IMR-90 (cell line): ENCODE results near the gene IER5L. TPM values are rescaled to one million over a fixed set of nuclear protein-coding genes. Genes with fewer than 3 reads are reported as not detected.
A peak's percentile ranks its signal among the peaks of the same experiment; 100 is the strongest.

Experiments
- ATAC-seq: fragments of 200-7000 bp; cut with Tn5 transposase; 2 replicates; pipeline ENCODE4 v1.9.1; 2020; ENCODE audit warnings: low read depth, mild to moderate bottlenecking, moderate library complexity
- BruUV-seq: library from RNA; stranded (reverse); fragments of 400-500 nt; replicated peaks from 2 replicates; lab custom pipeline; 2021; lab: Mats Ljungman, UMichigan
- CTCF ChIA-PET: fragments of 300-600 bp; formaldehyde crosslinking; extraction: SDS; loops from one replicate; lab custom pipeline; 2021; ENCODE audit warnings: antibody characterized with exemption; lab: Yijun Ruan, JAX
- POLR2A ChIA-PET: fragments of 300-600 bp; sonication (Branson Sonifier 250); formaldehyde crosslinking; loops from one replicate; lab custom pipeline; 2022; ENCODE audit warnings: antibody characterized with exemption; ENCODE audit not compliant: unreplicated experiment; lab: Charles Lee
- DNase-seq: peaks from one replicate; pipeline ENCODE4 v3.0.0; 2013
- H2AFZ ChIP-seq: replicated peaks from 2 replicates; pipeline ENCODE3; 2013; ENCODE audit warnings: low read length, mild to moderate bottlenecking; ENCODE audit not compliant: poor library complexity
- H2AK5ac ChIP-seq: 2 replicates; pipeline ENCODE4 v1.6.1; 2013; ENCODE audit warnings: low read depth, low read length, inconsistent platforms
- H2AK9ac ChIP-seq: replicated peaks from 2 replicates; pipeline ENCODE3; 2013; ENCODE audit warnings: mild to moderate bottlenecking, low read depth, low read length, moderate library complexity; ENCODE audit not compliant: poor library complexity
- H2BK120ac ChIP-seq: 2 replicates; pipeline ENCODE4 v1.6.1; 2013; ENCODE audit warnings: low read depth, low read length, inconsistent platforms
- H2BK15ac ChIP-seq: 3 replicates; pipeline ENCODE4 v1.6.1; 2013; ENCODE audit warnings: low read depth, low read length, inconsistent platforms
- H2BK20ac ChIP-seq: 2 replicates; pipeline ENCODE4 v1.6.1; 2013; ENCODE audit warnings: low read depth, mild to moderate bottlenecking, inconsistent platforms, low read length, moderate library complexity
- H2BK5ac ChIP-seq: 2 replicates; pipeline ENCODE4 v1.6.1; 2013; ENCODE audit warnings: mild to moderate bottlenecking, low read depth, low read length, inconsistent platforms; ENCODE audit not compliant: poor library complexity, severe bottlenecking
- H3K14ac ChIP-seq: replicated peaks from 2 replicates; pipeline ENCODE4 v1.6.1; 2013; ENCODE audit warnings: low read depth, low read length, inconsistent platforms
- H3K18ac ChIP-seq: 2 replicates; pipeline ENCODE4 v1.6.1; 2013; ENCODE audit warnings: low read depth, low read length, control low read depth
- H3K23ac ChIP-seq: 2 replicates; pipeline ENCODE4 v1.6.1; 2013; ENCODE audit warnings: low read depth, low read length, inconsistent platforms
- H3K27ac ChIP-seq: 2 replicates; pipeline ENCODE4 v1.5.1; 2013; ENCODE audit warnings: mild to moderate bottlenecking, control low read depth, low read length; ENCODE audit not compliant: insufficient read depth
- H3K27me3 ChIP-seq: 2 replicates; pipeline ENCODE4 v1.6.1; 2013; ENCODE audit warnings: low read length; ENCODE audit not compliant: control insufficient read depth, insufficient read depth
- H3K36me3 ChIP-seq: 2 replicates; pipeline ENCODE4 v1.6.1; 2013; ENCODE audit warnings: low read length, mixed read lengths; ENCODE audit not compliant: control insufficient read depth, insufficient read depth
- H3K4ac ChIP-seq: 2 replicates; pipeline ENCODE4 v1.6.1; 2013; ENCODE audit warnings: low read depth, low read length, inconsistent platforms
- H3K4me1 ChIP-seq: 2 replicates; pipeline ENCODE4 v1.6.1; 2013; ENCODE audit warnings: low read length, mixed read lengths; ENCODE audit not compliant: control insufficient read depth, insufficient read depth
- H3K4me2 ChIP-seq: 2 replicates; pipeline ENCODE4 v1.6.1; 2013; ENCODE audit warnings: low read depth, mild to moderate bottlenecking, control low read depth, low read length, moderate library complexity
- H3K4me3 ChIP-seq: 2 replicates; pipeline ENCODE4 v1.5.1; 2013; ENCODE audit warnings: low read depth, mild to moderate bottlenecking, control low read depth, low read length, moderate library complexity; ENCODE audit not compliant: insufficient read depth
- H3K56ac ChIP-seq: 2 replicates; pipeline ENCODE4 v1.6.1; 2013; ENCODE audit warnings: low read length, inconsistent platforms; ENCODE audit not compliant: insufficient read depth; ENCODE audit errors: extremely low read depth
- H3K79me1 ChIP-seq, 2 experiments: 2 replicates each; pipeline ENCODE4 v1.6.1; 2013; ENCODE audit warnings: low read length in 2 of 2, inconsistent platforms in 1 of 2, low read depth in 1 of 2
- H3K9ac ChIP-seq: 2 replicates; pipeline ENCODE4 v1.6.1; 2013; ENCODE audit warnings: low read depth, low read length, control low read depth
- H3K9me1 ChIP-seq: 2 replicates; pipeline ENCODE4 v1.6.1; 2013; ENCODE audit warnings: low read length, inconsistent platforms; ENCODE audit not compliant: insufficient read depth
- H3K9me3 ChIP-seq: 2 replicates; pipeline ENCODE4 v1.6.1; 2013; ENCODE audit warnings: low read length; ENCODE audit not compliant: control insufficient read depth, insufficient read depth
- H4K20me1 ChIP-seq: 2 replicates; pipeline ENCODE4 v1.6.1; 2013; ENCODE audit warnings: low read length, inconsistent platforms; ENCODE audit not compliant: insufficient read depth
- H4K5ac ChIP-seq: 2 replicates; pipeline ENCODE4 v1.6.1; 2013; ENCODE audit warnings: mild to moderate bottlenecking, low read depth, low read length, control low read depth
- H4K8ac ChIP-seq, 2 experiments: 2 replicates each; pipeline ENCODE4 v1.6.1; 2013; ENCODE audit warnings: low read depth in 2 of 2, low read length in 2 of 2, control low read depth in 1 of 2, inconsistent platforms in 1 of 2
- H4K91ac ChIP-seq: 2 replicates; pipeline ENCODE4 v1.6.1; 2013; ENCODE audit warnings: low read depth, low read length, inconsistent platforms; ENCODE audit not compliant: insufficient read depth
- BHLHE40 ChIP-seq: fragments of 150-350 bp; IDR thresholded peaks from 2 replicates; pipeline ENCODE4 v1.6.1; 2016; ENCODE audit warnings: mild to moderate bottlenecking, low read depth, low read length
- CHD1 ChIP-seq: IDR thresholded peaks from 2 replicates; pipeline ENCODE4 v1.6.1; 2012; ENCODE audit warnings: low read depth, low read length, improper control_type of control experiment
- CTCF ChIP-seq: conservative IDR thresholded peaks from 2 replicates; pipeline ENCODE4 v1.5.1; 2012; ENCODE audit warnings: mild to moderate bottlenecking, low read depth, low read length, improper control_type of control experiment
- MAFK ChIP-seq: IDR thresholded peaks from 2 replicates; pipeline ENCODE4 v1.6.1; 2012; ENCODE audit warnings: low read depth, low read length, improper control_type of control experiment
- MAZ ChIP-seq: IDR thresholded peaks from 2 replicates; pipeline ENCODE4 v1.6.1; 2012; ENCODE audit warnings: low read depth, mild to moderate bottlenecking, low read length, improper control_type of control experiment, moderate library complexity, borderline replicate concordance
- NFE2L2 ChIP-seq: fragments of 150-350 bp; IDR thresholded peaks from 2 replicates; pipeline ENCODE4 v1.6.1; 2016; ENCODE audit warnings: low read depth, mild to moderate bottlenecking, low read length
- POLR2A ChIP-seq: IDR thresholded peaks from 2 replicates; pipeline ENCODE4 v1.6.1; 2012; ENCODE audit warnings: mild to moderate bottlenecking, low read depth, low read length
- RAD21 ChIP-seq: IDR thresholded peaks from 2 replicates; pipeline ENCODE4 v1.6.1; 2012; ENCODE audit warnings: low read length, improper control_type of control experiment
- SMC3 ChIP-seq: fragments of 150-350 bp; IDR thresholded peaks from 2 replicates; pipeline ENCODE4 v1.6.1; 2016; ENCODE audit warnings: low read depth, mild to moderate bottlenecking, antibody characterized with exemption, low read length, moderate library complexity
- USF2 ChIP-seq: fragments of 150-350 bp; IDR thresholded peaks from 2 replicates; pipeline ENCODE4 v1.6.1; 2017; ENCODE audit warnings: mild to moderate bottlenecking, antibody characterized with exemption, low read length, low read depth
- WGBS, 2 experiments: methylation state at CpG; one replicate each; pipeline versions ENCODE4 v1.1.5 to v1.1.7; 2013; ENCODE audit warnings: missing lambda C conversion rate in 2 of 2; ENCODE audit not compliant: insufficient read length in 1 of 2; ENCODE audit errors: extremely low coverage in 2 of 2; 5-methylcytosine and 5-hydroxymethylcytosine counted together
- dilution Hi-C: fragments of 300-500 bp; cut with HindIII; formaldehyde crosslinking; loops from one replicate; pipeline ENCODE4 v1.14.3; 2018; ENCODE audit warnings: low sequenced_read_pairs; ENCODE audit not compliant: unreplicated experiment
- in situ Hi-C: fragments of 300-500 bp; cut with MboI; formaldehyde crosslinking; loops from 3 replicates; pipeline ENCODE4 v1.14.3; 2019; ENCODE audit warnings: low sequenced_read_pairs, inconsistent platforms, mixed read lengths
- intact Hi-C: fragments of 100-400 bp; cut with micrococcal nuclease; formaldehyde crosslinking; loops from 2 replicates; pipeline ENCODE4 v1.10.0; 2022
- polyA plus RNA-seq, 3 experiments: library from polyadenylated mRNA; depleted of rRNA; stranded (reverse); fragments of >200 nt; gene quantifications; 2 replicates each; pipeline ENCODE4 v1.2.3, GENCODE V29; 2012; ENCODE audit warnings: low replicate concordance in 1 of 3
- total RNA-seq: library from RNA; depleted of rRNA; stranded (reverse); fragments of >200 nt; gene quantifications from 2 replicates; pipeline ENCODE4 v1.2.3, GENCODE V29; 2012

The IER5L gene
- total and polyA plus RNA-seq, 2 of the 4 experiments (the other 2 are of a cell fraction): 12.5 to 13.4 TPM

GRCh38 chr9:129174724-129175514 lies 3.1 kb downstream of the IER5L start:
- TF ChIP-seq CTCF (peak; percentile 28; the same call in 1 of the 2 replicates), MAFK (no peak), USF2 (no peak), BHLHE40 (peak; percentile 36; the same call in 1 of the 2 replicates), MAZ (peak; percentile 98), RAD21 (peak; percentile 28; the same call in 1 of the 2 replicates), CHD1 (no peak), SMC3 (0 out of 2 replicates have a peak, but pooled peaks have one; percentile 27), NFE2L2 (no peak), POLR2A (peak; percentile 2; the same call in 1 of the 2 replicates)
- Histone ChIP-seq H4K8ac (peak overlapping the region; percentile 79 to 93), H3K36me3 (peaks cover 4% of the 10 kb centered on the region; the same call in 1 of the 2 replicates), H4K20me1 (peaks cover 16% of the 10 kb centered on the region), H3K23ac (peak overlapping the region; percentile 98; the same call in 1 of the 2 replicates), H2BK120ac (peak overlapping the region; percentile 93), H2AFZ (peak overlapping the region; percentile 88), H3K9me1 (peaks cover 4% of the 10 kb centered on the region; the same call in 1 of the 2 replicates), H3K27ac (peak overlapping the region; percentile 97), H4K91ac (peak overlapping the region; percentile 93), H2BK5ac (peak overlapping the region; percentile 93), H3K9ac (peak overlapping the region; percentile 94), H3K4me1 (peaks cover 20% of the 10 kb centered on the region), H2AK5ac (peak overlapping the region; percentile 98), H3K9me3 (no peaks in the 10 kb centered on the region), H3K4me2 (peak overlapping the region; percentile 80), H3K79me1 (peaks cover 0 to 19% of the 10 kb centered on the region in 2 experiments; a peak in 2 of 4 replicates), H3K56ac (peak overlapping the region; percentile 98), H2BK20ac (peak overlapping the region; percentile 8), H3K27me3 (no peaks in the 10 kb centered on the region), H2BK15ac (peak overlapping the region; percentile 57; the same call in 1 of the 3 replicates), H3K4me3 (peak overlapping the region; percentile 89), H3K14ac (peak overlapping the region; percentile 96), H3K4ac (peak overlapping the region; percentile 96), H4K5ac (peak overlapping the region; percentile 81), H3K18ac (peak overlapping the region; percentile 79), H2AK9ac (peak overlapping the region; percentile 82)
- ATAC-seq (peak; percentile 50), DNase-seq (peak; percentile 90)
- in situ Hi-C loops (no loop called here), intact Hi-C loops (loop anchor here (1.0 to 5.0 kb wide), 7 partner anchors 32 to 436 kb away; no protein-coding TSS in a partner anchor), dilution Hi-C loops (no loop called here)
- 0% methylated on average over 7 of the region's 53 CpGs; no CpG with 5 or more reads in 1 of the 2 experiments for WGBS, 2 experiments
- no TSS peak for BruUV-seq
- CTCF ChIA-PET: interaction anchor here (0.5 to 4.1 kb wide), 15 partner anchors 9 to 422 kb away, joined by 3 to 21 read pairs (median 3); no protein-coding TSS in a partner anchor
- POLR2A ChIA-PET: interaction anchor here (0.5 to 2.1 kb wide), 12 partner anchors 14 to 525 kb away, joined by 3 to 17 read pairs (median 5); no protein-coding TSS in a partner anchor
